ENCODE data around the gene LTBP1.

- no peak for TF ChIP-seq CTCF (IDR thresholded peaks at IDR 0.05)
- no peak for TF ChIP-seq FOSL2 (IDR thresholded peaks at IDR 0.05)
- TF ChIP-seq FOSL2 (CRISPR knock-in tag; IDR thresholded peaks at IDR 0.05), result no peak
- TF ChIP-seq CEBPB (IDR thresholded peaks at IDR 0.05), result no peak
- no peak for TF ChIP-seq POLR2A (IDR thresholded peaks at IDR 0.05; ENCODE audit: low read length)
- no peak for TF ChIP-seq TP53 (CRISPR knock-in tag; IDR thresholded peaks at IDR 0.05)
- no peak for TF ChIP-seq RCOR1 (IDR thresholded peaks at IDR 0.05; ENCODE audit: low read depth, low read length)
- no peak for TF ChIP-seq EP300 (IDR thresholded peaks at IDR 0.05)
- no peak for TF ChIP-seq USF2 (IDR thresholded peaks at IDR 0.05)
- TF ChIP-seq JUNB (IDR thresholded peaks at IDR 0.05), result no peak
Measured at GRCh38 chr2:33215983-33216382, 269.2 kb downstream of the LTBP1 start.
